ENCODE results near the gene RIT2.

Gene RIT2

GRCh38 chr18:43115076-43115921, at the start of gene RIT2:
RIT2 (minus strand) TSS chr18:43115685.
- TF ChIP-seq GLIS1 (tag by site-specific recombination; IDR thresholded peaks at IDR 0.05) (0 out of 2 replicates have a peak, but pooled peaks have one; percentile 39), ZBTB17 (tag by site-specific recombination; IDR thresholded peaks at IDR 0.05) (no peak), ZNF626 (tag by site-specific recombination; IDR thresholded peaks at IDR 0.05) (no peak), PRDM1 (tag by site-specific recombination; IDR thresholded peaks at IDR 0.05) (peak; percentile 48; the same call in 1 of the 2 replicates), ZBTB48 (tag by site-specific recombination; IDR thresholded peaks at IDR 0.05) (no peak)
- CTCF ChIA-PET, result no interaction called here
- no peak within 1 kb of the TSS for H3K27ac ChIP-seq (ENCODE audit: extremely low read depth, low read depth, low read length)
- H3K4me1 ChIP-seq (ENCODE audit: control insufficient read depth, insufficient read depth, low read length), result no peaks in the 10 kb centered on the region
- no peaks in the 10 kb centered on the region for H3K36me3 ChIP-seq (ENCODE audit: control insufficient read depth in 2 of 2, insufficient read depth in 1 of 2, low read length in 2 of 2)
- H3K4me3 ChIP-seq (ENCODE audit: low read depth, low read length), result no peak within 1 kb of the TSS
- POLR2A ChIA-PET, result no interaction called here
- H3K9me3 ChIP-seq (ENCODE audit: control insufficient read depth, insufficient read depth, low read depth, low read length), result no peaks in the 10 kb centered on the region

GRCh38 chr18:43161528-43161927, 46.0 kb upstream of the RIT2 start:
- Histone ChIP-seq H3K27ac (ENCODE audit: extremely low read depth, low read depth, low read length) (no peak overlapping the region), H3K36me3 (ENCODE audit: control insufficient read depth in 2 of 2, insufficient read depth in 1 of 2, low read length in 2 of 2) (no peaks in the 10 kb centered on the region), H3K4me3 (ENCODE audit: low read depth, low read length) (no peak overlapping the region), H3K9me3 (ENCODE audit: control insufficient read depth, insufficient read depth, low read depth, low read length) (no peaks in the 10 kb centered on the region), H3K4me1 (ENCODE audit: control insufficient read depth, insufficient read depth, low read length) (no peaks in the 10 kb centered on the region)
- POLR2A ChIA-PET, result no interaction called here
- TF ChIP-seq ZNF561 (tag by site-specific recombination; IDR thresholded peaks at IDR 0.05; ENCODE audit: borderline replicate concordance), result no peak
- TF ChIP-seq MEIS1 (CRISPR knock-in tag; IDR thresholded peaks at IDR 0.05; ENCODE audit: borderline replicate concordance), result no peak
- TF ChIP-seq SCRT2 (tag by site-specific recombination; IDR thresholded peaks at IDR 0.05), result no peak
- TF ChIP-seq ZNF521 (tag by site-specific recombination; IDR thresholded peaks at IDR 0.05), result no peak
- no peak for TF ChIP-seq ZNF211 (tag by site-specific recombination; IDR thresholded peaks at IDR 0.05; ENCODE audit: low read depth)
- CTCF ChIA-PET, result no interaction called here

DNA sequence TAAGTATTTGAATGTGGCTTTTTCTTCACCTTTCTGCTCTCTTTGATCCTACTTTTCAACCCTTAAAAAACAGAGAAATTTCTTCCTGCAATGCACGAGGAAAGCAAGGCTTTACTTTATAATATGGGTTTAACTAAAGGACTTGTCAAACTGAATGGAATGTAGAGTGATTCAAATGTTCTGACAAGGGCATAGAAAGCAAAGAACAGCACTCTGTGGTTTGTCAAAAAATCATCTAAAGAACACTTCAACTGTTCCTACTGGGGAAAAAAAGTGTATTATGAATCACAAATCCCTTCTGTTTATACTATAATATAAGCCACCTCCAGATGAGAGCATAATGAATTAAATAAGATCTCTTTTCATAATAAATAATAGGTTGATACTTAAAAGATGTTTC, 45.0 kb upstream of the RIT2 start:
- CTCF ChIA-PET, result no interaction called here
- TF ChIP-seq ZNF624 (tag by site-specific recombination; IDR thresholded peaks at IDR 0.05) (no peak), ZNF596 (tag by site-specific recombination; IDR thresholded peaks at IDR 0.05) (no peak), ZNF488 (tag by site-specific recombination; IDR thresholded peaks at IDR 0.05) (no peak), ZEB2 (tag by site-specific recombination; IDR thresholded peaks at IDR 0.05) (no peak), HOXC10 (CRISPR knock-in tag; IDR thresholded peaks at IDR 0.05) (no peak), ZNF140 (tag by site-specific recombination; IDR thresholded peaks at IDR 0.05) (no peak)
- TF ChIP-seq, protein P1, sequence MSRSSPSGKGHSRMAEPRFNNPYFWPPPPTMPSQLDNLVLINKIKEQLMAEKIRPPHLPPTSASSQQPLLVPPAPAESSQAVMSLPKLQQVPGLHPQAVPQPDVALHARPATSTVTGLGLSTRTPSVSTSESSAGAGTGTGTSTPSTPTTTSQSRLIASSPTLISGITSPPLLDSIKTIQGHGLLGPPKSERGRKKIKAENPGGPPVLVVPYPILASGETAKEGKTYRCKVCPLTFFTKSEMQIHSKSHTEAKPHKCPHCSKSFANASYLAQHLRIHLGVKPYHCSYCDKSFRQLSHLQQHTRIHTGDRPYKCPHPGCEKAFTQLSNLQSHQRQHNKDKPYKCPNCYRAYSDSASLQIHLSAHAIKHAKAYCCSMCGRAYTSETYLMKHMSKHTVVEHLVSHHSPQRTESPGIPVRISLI (tag by site-specific recombination; IDR thresholded peaks at IDR 0.05), result no peak
- TF ChIP-seq, protein P2, sequence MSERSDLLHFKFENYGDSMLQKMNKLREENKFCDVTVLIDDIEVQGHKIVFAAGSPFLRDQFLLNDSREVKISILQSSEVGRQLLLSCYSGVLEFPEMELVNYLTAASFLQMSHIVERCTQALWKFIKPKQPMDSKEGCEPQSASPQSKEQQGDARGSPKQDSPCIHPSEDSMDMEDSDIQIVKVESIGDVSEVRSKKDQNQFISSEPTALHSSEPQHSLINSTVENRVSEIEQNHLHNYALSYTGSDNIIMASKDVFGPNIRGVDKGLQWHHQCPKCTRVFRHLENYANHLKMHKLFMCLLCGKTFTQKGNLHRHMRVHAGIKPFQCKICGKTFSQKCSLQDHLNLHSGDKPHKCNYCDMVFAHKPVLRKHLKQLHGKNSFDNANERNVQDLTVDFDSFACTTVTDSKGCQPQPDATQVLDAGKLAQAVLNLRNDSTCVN (tag by site-specific recombination; optimal IDR thresholded peaks at IDR 0.05), result no peak
- TF ChIP-seq, protein P3, sequence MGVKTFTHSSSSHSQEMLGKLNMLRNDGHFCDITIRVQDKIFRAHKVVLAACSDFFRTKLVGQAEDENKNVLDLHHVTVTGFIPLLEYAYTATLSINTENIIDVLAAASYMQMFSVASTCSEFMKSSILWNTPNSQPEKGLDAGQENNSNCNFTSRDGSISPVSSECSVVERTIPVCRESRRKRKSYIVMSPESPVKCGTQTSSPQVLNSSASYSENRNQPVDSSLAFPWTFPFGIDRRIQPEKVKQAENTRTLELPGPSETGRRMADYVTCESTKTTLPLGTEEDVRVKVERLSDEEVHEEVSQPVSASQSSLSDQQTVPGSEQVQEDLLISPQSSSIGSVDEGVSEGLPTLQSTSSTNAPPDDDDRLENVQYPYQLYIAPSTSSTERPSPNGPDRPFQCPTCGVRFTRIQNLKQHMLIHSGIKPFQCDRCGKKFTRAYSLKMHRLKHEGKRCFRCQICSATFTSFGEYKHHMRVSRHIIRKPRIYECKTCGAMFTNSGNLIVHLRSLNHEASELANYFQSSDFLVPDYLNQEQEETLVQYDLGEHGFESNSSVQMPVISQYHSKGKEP (tag by site-specific recombination; IDR thresholded peaks at IDR 0.05), result no peak
- TF ChIP-seq, protein P4, sequence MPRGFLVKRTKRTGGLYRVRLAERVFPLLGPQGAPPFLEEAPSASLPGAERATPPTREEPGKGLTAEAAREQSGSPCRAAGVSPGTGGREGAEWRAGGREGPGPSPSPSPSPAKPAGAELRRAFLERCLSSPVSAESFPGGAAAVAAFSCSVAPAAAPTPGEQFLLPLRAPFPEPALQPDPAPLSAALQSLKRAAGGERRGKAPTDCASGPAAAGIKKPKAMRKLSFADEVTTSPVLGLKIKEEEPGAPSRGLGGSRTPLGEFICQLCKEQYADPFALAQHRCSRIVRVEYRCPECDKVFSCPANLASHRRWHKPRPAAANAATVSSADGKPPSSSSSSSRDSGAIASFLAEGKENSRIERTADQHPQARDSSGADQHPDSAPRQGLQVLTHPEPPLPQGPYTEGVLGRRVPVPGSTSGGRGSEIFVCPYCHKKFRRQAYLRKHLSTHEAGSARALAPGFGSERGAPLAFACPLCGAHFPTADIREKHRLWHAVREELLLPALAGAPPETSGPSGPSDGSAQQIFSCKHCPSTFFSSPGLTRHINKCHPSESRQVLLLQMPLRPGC (tag by site-specific recombination; IDR thresholded peaks at IDR 0.05), result no peak
- Histone ChIP-seq H3K4me1 (ENCODE audit: control insufficient read depth, insufficient read depth, low read length) (no peaks in the 10 kb centered on the region), H3K4me3 (ENCODE audit: low read depth, low read length) (no peak overlapping the region), H3K27ac (ENCODE audit: extremely low read depth, low read depth, low read length) (no peak overlapping the region), H3K9me3 (ENCODE audit: control insufficient read depth, insufficient read depth, low read depth, low read length) (no peaks in the 10 kb centered on the region), H3K36me3 (ENCODE audit: control insufficient read depth in 2 of 2, insufficient read depth in 1 of 2, low read length in 2 of 2) (no peaks in the 10 kb centered on the region)
- POLR2A ChIA-PET, result no interaction called here
